Activated CD8-positive, alpha-beta memory T cell treated with anti-CD3 and anti-CD28 coated beads for 1 hour (primary cell): ENCODE measurements around the gene HNRNPA3.
"Not testable (repeated sequence)": the region's sequence is repeated elsewhere in the genome, so short reads cannot be mapped to it uniquely, and the experiment has no call there.

Source experiments
- DNase-seq, 2 donors: peaks; one replicate each; pipeline ENCODE4 v3.0.0-alpha.2; 2020; ENCODE audit warnings: low read depth in 1 of 2; ENCODE audit errors: extremely low read depth in 1 of 2

The HNRNPA3 gene

GRCh38 chr2:177232098-177232704, 19.6 kb downstream of the HNRNPA3 start:
- DNase-seq, result no peak

GRCh38 chr2:177234267-177234666, 21.7 kb downstream of the HNRNPA3 start:
- no peak for DNase-seq

DNA sequence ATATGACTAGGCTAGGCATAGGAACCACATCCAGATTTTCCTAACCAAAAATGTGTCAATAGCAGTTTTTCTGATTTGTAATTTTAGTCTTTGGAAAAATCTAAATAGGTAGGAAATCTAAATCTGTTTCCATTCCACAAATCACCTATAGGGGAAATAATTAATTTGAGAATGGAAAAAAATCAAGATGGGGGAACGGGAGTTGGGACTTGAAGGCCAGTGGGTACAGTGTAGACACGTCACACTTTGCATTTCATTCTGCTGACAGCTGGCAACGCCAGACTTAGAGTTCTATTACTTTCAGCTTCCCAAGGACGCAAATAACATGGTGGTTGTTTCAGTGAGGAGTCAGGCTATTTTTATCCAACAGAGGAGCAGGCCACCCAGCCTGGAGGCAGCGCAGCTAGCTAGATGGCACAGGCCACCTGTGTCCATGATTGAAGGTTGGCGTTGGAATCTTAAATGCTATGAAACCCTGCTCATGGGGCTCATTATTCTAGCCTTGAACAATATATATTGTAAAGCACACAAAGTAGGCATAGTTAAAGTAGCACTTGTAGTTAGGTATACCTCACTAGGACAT, 23.4 kb downstream of the HNRNPA3 start:
- no peak for DNase-seq

GRCh38 chr2:177237932-177238331, 25.3 kb downstream of the HNRNPA3 start:
- DNase-seq, result no peak

GRCh38 chr2:177239053-177239452, 26.5 kb downstream of the HNRNPA3 start:
- no peak for DNase-seq

DNA sequence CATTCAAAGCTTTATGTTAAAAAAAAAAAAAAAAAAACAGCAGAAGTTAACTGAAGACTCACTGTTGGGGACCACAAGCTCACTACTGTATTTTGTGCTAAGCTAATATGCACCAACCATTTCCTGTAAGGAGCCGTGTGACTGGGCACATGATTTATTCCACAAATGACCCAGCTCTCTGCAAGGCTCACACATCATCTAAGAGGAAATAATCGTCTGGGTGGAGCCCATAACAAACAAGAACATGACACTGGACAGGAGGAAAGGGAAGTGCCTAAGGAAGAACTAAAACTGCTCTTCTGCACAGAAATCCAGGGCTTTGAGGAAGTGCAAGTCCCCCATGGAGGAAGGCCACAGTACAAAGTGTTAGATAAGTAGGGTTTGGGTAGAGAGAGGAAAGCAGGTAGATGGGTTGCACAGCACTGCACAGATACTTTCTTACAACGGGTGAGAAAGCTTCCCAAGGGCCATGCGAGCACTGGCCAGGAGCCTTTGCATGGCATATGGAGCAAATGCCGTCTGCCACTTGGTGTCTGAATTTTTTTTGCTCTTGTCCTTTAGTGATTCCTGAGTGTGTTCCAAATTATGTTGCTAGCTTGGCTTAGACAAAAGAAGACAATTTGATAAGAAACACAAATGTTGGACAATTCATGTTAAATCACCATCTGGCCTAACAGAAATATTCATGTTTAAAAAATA, 27.5 kb downstream of the HNRNPA3 start:
- DNase-seq, result no peak

- DNase-seq, result no peak
Measured at GRCh38 chr2:177241711-177242120, 29.1 kb downstream of the HNRNPA3 start.

GRCh38 chr2:177242121-177242987, 29.8 kb downstream of the HNRNPA3 start:
- DNase-seq, result no peak

DNA sequence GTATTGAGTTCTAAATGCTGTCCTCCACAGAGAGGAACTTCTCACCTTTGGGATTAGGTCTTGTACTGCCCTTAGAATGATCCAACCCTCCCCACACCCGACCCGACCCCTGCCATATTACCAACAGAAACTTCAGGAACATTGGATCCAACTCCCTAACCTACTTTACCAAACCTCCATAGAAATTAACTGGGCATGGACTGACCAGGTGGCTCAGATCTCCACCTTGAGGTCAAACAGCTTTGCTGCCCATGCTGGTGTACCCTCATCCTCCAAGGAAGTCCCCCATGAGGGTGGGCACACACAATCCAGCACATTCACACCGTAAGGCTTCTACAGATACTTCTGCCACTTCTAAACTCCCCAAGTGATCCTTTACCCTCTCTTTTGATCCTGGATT, 30.5 kb downstream of the HNRNPA3 start:
- no peak for DNase-seq

- no peak for DNase-seq
Measured at GRCh38 chr2:177243476-177243875, 30.9 kb downstream of the HNRNPA3 start.

DNA sequence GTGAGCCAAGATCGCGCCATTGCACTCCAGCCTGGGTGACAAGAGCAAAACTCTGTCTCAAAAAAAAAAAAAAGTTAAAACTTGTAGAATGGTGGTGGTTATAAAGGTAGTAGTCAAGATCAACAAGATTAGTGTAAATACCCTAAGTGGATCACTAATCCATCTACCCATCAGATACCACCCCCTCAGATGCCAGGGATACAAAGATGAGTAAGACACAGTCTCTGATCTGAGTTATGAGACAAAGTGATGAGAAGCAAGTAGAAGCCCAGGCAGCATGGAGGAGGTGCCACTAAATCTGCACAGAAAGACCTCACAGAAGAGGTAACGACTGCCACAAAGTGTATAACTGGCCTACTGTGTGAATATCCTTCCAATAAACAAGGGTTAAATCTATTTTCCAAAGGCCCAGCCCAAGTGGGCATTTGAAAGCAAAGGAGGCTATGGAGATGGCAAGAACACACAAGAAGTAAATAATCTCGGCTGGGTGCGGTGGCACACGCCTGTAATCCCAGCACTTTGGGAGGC, 31.7 kb downstream of the HNRNPA3 start:
- no peak for DNase-seq

- no peak for DNase-seq
Measured at GRCh38 chr2:177245010-177245422, 32.4 kb downstream of the HNRNPA3 start.

GRCh38 chr2:177246000-177246399, 33.4 kb downstream of the HNRNPA3 start:
- DNase-seq, result no peak

DNA sequence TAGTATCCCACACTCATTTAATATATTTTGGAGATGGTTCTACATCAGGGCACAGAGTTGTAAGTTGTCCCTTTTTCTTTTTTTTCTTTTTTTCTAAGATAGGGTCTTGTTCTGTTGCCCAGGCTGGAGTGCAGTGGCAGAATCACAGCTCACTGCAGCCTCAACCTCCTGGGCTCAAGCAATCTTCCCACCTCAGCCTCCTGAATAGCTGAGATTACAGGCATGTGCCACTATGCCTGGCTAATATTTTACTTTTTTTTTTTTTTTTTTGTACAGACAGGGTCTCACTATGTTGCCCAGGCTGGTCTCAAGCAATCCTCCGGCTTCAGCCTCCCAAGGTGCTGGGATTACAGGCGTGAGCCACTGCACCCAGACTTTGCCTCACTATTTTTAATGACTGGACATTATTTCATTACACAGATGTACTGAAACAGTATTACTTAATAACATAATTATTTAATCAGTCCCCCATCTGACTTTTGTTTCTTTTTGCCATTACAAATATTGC, 34.0 kb downstream of the HNRNPA3 start:
- DNase-seq, result not testable (repeated sequence)

- no peak for DNase-seq
Measured at GRCh38 chr2:177247693-177248262, 35.2 kb downstream of the HNRNPA3 start.

GRCh38 chr2:177249038-177249437, 36.4 kb downstream of the HNRNPA3 start:
- DNase-seq, result no peak

DNA sequence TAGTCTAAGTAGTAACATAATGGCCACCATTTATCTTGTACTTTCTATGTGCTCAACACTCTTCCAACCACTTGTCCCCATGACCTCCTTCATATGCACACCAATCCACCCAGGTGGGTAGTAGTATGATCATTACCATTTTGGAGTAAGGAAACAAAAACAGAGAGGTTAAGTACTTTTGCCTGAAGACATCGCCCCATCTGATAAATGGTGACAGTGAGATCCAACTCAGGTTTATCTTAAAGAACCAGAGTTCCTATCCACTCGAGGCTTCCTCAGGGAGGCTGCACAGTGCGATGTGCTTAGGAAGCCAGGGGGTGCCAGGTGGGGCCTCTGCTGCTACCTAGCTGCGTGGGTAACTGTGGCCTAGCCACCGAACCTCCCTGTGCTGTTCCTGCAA, 37.9 kb downstream of the HNRNPA3 start:
- DNase-seq, result no peak

DNA sequence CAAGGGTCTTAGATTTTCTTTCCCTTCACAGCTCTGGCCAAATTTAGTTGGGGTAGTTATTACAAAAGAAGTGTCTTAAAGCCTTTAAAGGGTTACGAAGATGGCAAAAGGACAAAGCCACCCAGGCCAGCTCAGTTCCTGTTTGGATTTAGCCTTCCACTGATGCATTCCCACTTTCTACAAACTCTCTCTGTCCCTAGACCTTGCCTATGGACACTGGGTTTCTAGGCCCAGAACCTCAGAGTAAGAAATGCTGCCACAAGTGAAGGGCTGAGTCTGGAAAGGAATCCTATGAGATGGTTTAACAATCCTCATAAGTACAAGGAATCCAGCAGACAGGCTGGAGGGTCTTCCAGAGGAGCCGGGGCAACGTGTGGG, 38.6 kb downstream of the HNRNPA3 start:
- DNase-seq, result no peak

DNA sequence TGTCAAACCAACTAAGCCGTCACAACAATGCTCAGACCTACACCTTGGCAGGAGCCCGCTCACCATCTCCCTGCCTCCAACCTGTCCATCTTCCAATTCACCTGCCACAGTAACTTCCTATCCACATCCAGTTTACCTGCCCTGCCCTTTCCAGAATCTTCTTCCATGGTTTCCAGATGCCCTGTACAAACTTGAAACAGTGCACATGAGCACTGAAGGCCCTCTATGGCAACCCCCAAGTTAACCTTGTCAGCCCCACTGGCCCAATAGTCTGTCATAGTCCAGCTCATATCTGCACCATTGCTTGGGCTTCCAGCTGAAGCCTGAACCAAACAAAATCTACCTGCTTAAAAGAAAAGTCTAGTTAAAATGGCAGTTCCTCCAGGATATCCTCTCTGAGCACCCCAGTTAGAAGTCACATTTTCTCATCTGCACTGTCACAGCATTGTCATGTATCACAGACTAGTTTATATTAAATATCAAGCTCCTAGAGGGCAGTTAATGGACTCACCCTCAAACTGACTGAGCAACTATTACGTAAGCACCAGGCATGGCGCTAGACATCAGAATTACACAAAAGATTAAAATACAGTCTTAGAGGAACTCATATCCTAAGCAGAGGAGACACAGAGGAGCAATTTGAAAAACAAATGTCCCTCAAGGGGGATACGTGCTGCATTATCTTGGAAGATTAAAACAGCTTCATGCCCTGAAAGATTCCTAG, 40.4 kb downstream of the HNRNPA3 start:
- no peak for DNase-seq

DNA sequence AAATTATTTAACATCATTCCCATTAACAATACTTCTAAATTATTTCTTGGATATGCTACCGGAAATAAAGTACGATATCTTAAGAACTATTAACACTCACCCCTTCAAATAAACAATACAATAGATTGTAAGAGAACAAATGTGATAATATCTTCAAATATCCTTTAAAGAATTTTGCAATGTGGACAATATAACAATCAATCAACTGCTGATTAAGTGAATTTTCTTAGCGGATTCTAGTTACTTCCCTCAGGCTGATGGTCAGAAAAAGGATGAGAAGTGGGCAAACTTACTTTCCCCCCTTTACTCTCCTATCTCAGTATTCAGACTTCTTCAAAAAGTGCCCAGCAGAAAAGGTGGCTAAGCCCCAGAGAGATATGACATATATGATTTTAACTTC, 41.1 kb downstream of the HNRNPA3 start:
- no peak for DNase-seq
